HG03521 (cell line): ENCODE measurements around the gene GGPS1.
"Not testable (repeated sequence)": the region's sequence is repeated elsewhere in the genome, so short reads cannot be mapped to it uniquely, and the experiment has no call there.

Experiments used
- ATAC-seq: cut with Tn5 transposase; IDR thresholded peaks from one replicate; pipeline ENCODE4 v1.9.1; 2021; ENCODE audit warnings: mild to moderate bottlenecking, moderate library complexity; ENCODE audit not compliant: unreplicated experiment

Gene GGPS1

GRCh38 chr1:235336903-235337302, 8.5 kb downstream of the GGPS1 start:
- ATAC-seq, result no peak

GRCh38 chr1:235339746-235340145, 11.4 kb downstream of the GGPS1 start:
- no peak for ATAC-seq

- ATAC-seq, result no peak
Observed at GRCh38 chr1:235341334-235341733, 13.0 kb downstream of the GGPS1 start.

- ATAC-seq, result no peak
Observed at GRCh38 chr1:235342039-235342438, 13.7 kb downstream of the GGPS1 start.

DNA sequence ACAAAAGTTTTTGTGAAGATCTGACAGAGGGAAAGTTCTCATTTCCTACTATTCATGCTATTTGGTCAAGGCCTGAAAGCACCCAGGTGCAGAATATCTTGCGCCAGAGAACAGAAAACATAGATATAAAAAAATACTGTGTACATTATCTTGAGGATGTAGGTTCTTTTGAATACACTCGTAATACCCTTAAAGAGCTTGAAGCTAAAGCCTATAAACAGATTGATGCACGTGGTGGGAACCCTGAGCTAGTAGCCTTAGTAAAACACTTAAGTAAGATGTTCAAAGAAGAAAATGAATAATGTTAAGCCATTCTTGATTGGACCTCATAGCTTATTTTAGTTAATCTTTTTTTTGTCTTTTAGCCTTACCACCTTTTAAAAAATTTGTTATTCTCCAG, 14.1 kb downstream of the GGPS1 start:
- ATAC-seq, result no peak

DNA sequence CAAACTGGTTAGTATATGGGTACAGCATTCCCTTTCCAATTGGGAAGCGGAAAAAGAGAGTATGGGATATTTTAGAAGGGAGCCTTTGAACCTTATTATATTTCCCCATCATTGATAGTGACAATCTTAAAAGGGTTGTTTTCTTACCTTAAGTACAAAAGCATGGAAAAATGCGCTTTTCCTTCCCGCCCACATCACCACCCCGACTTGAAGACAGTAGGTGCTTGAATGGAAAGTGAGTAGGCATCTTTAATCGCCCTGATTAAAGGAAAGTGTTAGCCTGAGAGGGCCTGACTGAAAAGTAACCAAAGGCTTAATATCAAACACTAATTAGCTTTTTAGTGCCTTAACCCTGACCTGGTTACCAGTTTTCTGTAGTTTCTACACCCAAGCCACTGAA, 15.4 kb downstream of the GGPS1 start:
- ATAC-seq, result no peak

GRCh38 chr1:235351441-235351840, 23.1 kb downstream of the GGPS1 start:
- ATAC-seq, result no peak

DNA sequence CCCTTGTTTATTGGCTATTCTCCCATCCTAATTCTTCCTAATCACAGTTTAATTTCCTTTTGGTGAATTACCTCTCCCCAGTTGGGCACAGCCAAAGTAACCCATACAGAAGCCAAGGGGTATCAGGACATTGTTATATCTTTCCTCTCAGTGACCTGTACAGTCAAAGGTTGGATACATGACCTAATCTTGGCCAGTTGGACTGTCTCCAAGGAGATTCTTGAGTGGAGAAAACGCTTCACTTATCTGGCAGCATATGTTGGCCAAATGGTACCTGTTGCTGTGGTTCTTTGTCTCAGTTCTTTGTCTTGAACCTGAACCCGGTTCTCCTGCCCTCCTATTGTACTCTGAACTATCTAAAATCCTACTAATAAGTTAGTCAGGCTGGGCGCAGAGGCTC, 23.5 kb downstream of the GGPS1 start:
- no peak for ATAC-seq

DNA sequence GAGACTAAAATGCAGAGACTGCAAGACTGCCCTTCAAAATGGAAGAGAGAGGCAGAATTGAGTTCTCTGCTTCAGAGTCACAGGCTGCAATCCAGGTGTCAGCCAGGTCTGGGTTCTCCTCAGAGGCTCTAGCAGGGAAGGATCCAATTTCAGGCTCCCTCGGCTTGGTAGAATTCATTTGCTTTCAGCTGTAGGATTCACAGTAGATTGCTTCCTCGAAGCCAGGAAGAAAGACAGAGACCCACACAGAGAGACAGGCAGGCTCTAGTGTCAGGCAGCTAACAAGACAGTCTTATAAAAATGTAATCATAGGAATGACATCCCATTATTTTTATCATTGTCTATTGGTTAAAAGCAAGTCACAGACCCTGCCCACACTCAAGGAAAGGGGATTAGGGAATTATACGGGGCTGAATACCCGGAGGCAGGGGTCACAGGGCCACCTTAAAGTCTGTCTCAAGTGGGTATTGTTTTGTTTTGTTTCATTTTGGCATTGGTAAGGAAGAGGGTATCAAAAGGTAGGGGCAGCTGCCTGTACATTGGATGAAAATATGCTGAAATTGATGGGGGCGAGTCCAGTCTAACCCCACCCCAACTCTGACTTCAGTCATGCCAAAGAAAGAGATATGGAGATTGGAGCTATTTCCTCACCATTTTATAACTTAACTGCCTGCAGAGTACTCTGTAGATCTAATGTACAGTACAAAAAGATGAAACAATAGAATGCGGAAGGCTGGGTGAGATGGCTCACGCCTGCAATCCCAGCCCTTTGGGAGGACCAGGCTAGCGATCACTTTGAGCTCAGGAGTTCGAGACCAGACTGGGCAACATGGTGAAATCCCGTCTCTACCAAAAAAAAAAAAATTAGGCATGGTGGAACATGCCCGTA, 29.4 kb downstream of the GGPS1 start:
- ATAC-seq, result no peak

DNA sequence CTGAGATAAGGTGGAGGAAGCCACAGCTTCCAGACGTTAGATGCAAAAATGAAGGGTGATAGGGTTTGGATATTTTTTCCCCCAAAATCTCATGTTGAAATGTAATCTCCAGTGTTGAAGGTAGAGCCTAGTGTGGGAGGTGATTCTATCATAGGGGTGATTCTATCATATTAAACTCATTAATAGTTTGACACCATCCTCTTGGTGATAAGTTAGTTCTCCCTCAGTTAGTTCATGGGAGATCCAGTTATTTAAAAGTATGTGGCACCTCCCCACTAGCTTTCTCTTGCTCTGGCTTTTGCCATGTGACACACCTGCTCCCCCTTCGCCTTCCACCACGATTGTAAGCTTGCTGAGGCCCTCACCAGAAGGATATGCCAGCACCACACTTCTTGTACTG, 30.5 kb downstream of the GGPS1 start:
- ATAC-seq, result no peak

DNA sequence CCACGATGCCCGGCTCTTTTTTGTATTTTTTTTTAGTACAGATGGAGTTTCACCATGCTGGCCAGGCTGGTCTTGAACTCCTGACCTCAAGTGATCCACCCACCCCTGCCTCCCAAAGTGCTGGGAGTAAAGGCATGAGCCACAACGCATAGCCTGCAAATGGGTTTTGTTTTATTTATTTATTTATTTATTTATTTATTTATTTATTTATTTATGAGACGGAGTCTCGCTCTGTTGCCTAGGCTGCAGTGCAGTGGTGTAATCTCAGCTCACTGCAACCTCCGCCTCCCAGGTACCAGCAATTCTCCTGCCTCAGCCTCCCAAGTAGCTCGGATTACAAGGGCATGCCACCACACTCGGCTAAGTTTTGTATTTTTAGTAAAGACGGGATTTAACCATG, 35.8 kb downstream of the GGPS1 start:
- not testable (repeated sequence) for ATAC-seq

DNA sequence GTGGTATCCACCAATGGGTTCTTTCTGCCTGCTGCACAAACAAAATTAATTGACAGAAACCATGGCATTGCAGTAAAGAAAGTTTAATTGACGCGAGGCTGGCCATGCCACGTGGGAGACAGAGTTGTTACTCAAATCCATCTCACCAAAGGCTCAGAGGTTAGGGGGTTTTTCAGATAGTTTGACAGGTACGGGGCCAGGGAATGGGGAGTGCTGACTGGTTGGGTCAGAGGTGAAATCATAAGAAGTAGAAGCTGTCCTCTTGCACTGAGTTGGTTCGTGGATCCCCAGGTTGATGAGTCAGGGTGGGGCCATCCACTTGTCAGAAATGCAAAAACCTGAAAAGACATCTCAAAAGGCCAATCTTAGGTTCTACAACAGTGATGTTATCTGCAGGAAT, 37.9 kb downstream of the GGPS1 start:
- no peak for ATAC-seq

- ATAC-seq, result peak; percentile 100
Observed at GRCh38 chr1:235367000-235367908, 38.9 kb downstream of the GGPS1 start, which contains the start of gene TBCE. TSS of gene TBCE (plus strand) at chr1:235367427. CDS start at chr1:235380050, 12,623 bp downstream.

GRCh38 chr1:235368428-235368827, 40.1 kb downstream of the GGPS1 start:
- no peak for ATAC-seq

DNA sequence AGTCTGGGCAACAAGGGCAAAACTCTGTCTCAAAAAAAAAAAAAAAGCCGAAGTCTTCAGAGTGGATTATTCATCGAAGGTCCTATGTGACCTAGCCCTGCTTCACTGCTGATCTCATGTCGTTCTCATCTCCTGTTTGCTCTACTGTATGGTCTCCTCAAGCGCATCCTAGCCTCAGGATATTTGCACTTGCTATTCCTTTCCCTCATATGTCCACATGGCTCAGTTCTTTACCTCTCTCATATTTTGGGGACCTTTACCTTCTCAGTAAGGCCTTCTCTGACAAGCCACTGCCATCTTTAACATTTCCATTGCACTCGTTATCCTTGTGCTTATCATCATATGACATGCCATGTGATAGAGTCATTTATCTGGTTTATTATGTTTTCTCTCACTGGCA, 41.4 kb downstream of the GGPS1 start:
- no peak for ATAC-seq

DNA sequence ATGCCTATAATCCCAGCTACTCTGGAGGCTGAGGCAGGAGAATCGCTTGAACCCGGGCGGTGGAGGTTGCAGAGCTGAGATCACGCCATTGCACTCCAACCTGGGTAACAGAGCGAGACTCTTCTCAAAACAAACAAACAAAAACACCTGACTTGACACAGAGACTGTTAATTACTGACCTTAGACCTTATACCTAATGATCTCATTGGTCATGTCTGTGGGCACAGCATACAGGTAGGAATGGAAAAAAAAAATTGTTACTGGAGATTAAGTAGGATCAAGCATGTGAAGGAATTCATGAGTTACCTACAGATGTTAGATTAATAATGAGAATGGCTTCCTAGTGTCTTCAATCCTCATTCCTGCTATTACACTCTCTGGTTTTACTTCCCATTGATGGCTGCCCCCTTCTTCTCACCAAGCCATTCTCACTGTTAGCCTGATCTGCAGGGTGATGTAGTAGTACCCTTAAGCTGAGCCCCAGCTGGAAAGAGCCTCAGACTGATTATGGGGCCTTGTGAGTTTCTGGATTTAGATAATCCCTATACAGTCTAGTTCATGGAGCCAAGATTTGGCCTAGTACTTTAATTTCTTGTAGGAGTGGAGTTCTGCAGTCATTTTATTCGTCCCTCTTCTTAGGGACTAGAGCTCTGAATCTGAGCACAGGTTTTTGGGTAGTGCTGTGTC, 47.7 kb downstream of the GGPS1 start:
- no peak for ATAC-seq

GRCh38 chr1:235378134-235378735, 49.9 kb downstream of the GGPS1 start:
- not testable (repeated sequence) for ATAC-seq

- not testable (repeated sequence) for ATAC-seq
Observed at GRCh38 chr1:235381955-235382739, 53.8 kb downstream of the GGPS1 start.

- ATAC-seq, result not testable (repeated sequence)
Observed at GRCh38 chr1:235385633-235386032, 57.3 kb downstream of the GGPS1 start.

GRCh38 chr1:235391874-235392273, 63.5 kb downstream of the GGPS1 start:
- ATAC-seq, result no peak
